Measurements from ENCODE around the gene OTUD3. TPM values are rescaled to one million over a fixed set of nuclear protein-coding genes. Genes with fewer than 3 reads are reported as not detected.

OTUD3 gene
- total and polyA plus RNA-seq, 9 of the 15 experiments (the other 6 are each of a cell fraction or from before 2014, with no cell fraction given): 2.0 to 16.6 (median 11.0) TPM

DNA sequence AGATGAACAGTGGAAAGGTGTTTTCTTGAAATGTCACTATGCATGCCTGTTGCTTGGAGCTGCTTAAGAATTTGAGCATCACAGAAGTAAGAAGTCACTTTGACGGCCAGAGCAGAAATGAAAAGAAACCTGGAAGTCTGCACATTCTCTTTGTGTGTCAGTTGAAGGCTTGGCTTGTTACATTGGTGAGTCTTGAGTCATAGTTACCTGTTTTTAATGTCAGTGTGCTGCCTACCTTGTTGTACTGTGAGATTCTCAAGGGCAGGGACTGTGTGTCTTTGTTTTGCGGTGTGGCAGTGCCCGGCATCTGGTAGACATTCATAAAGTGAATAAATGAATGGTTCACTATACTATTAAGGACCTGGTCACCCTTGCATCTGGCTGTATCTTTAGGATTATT lies 9.9 kb downstream of the OTUD3 start:
- Histone ChIP-seq H3K27me3 (ENCODE audit: control insufficient read depth in 2 of 2, insufficient read depth in 2 of 2, low read length in 2 of 2) (no peaks in the 10 kb centered on the region), H3K9ac (ENCODE audit: insufficient read depth in 1 of 2, low read depth in 2 of 2, low read length in 2 of 2) (no peak overlapping the region), H3K27ac (ENCODE audit: extremely low read depth, low read depth, low read length) (no peak overlapping the region), H3K79me2 (ENCODE audit: control insufficient read depth, insufficient read depth, low read length) (peaks cover 41% of the 10 kb centered on the region), H3K9me1 (ENCODE audit: control insufficient read depth, insufficient read depth, low read length) (no peaks in the 10 kb centered on the region), H3K4me3 (no peak overlapping the region), H3K36me3 (ENCODE audit: control insufficient read depth, insufficient read depth, low read length) (peaks cover 84% of the 10 kb centered on the region), H3K4me1 (replicated peaks in 1 of 2; ENCODE audit: control insufficient read depth in 2 of 2, insufficient read depth in 2 of 2, low read length in 2 of 2) (no peaks in the 10 kb centered on the region), H3K9me3 (replicated peaks; ENCODE audit: control insufficient read depth, insufficient read depth, low read depth, low read length) (no peaks in the 10 kb centered on the region), H2AFZ (ENCODE audit: low read depth, low read length) (no peak overlapping the region), H4K20me1 (replicated peaks; ENCODE audit: control insufficient read depth, insufficient read depth, low read length) (0 out of 2 replicates have a peak, but pooled peaks cover 18% of the 10 kb centered on the region), H3K4me2 (ENCODE audit: insufficient read depth, low read length) (no peak overlapping the region)
- POLR2A ChIA-PET: interaction anchor here (1.7 kb wide), 1 partner anchor 10 kb away, joined by 7 read pairs; the partner anchor contains the start of gene OTUD3
- in situ Hi-C loops (cut with MboI) (no loop called here), intact Hi-C loops (cut with micrococcal nuclease) (no loop called here)
- WGBS (ENCODE audit: insufficient coverage, low coverage, missing lambda C conversion rate): 93% methylated on average over 3 of the region's 3 CpGs
- no peak for DNase-seq (ENCODE audit: extremely low read depth in 1 of 4, low spot score in 3 of 4)
- CTCF ChIA-PET (ENCODE audit: low intra/inter-chr PET ratio): no interaction called here
- FAIRE-seq: no peak
- ATAC-seq: no peak
- BruUV-seq (replicated peaks): no TSS peak
- TF ChIP-seq ZNF134 (CRISPR knock-in tag; conservative IDR thresholded peaks at IDR 0.05) (no peak), SMARCE1 (IDR thresholded peaks at IDR 0.05) (no peak), MAFF (IDR thresholded peaks at IDR 0.05; ENCODE audit: low read length) (no peak), POLR2G (IDR thresholded peaks at IDR 0.05; ENCODE audit: low read depth, low read length) (no peak), ZNF75A (CRISPR knock-in tag; IDR thresholded peaks at IDR 0.05) (no peak), ZNF324 (CRISPR knock-in tag; IDR thresholded peaks at IDR 0.05) (no peak), MXI1 (IDR thresholded peaks at IDR 0.05; ENCODE audit: low read depth, low read length) (no peak), CBX1 (IDR thresholded peaks at IDR 0.05; ENCODE audit: low read depth) (no peak), SMAD3 (CRISPR knock-in tag; conservative IDR thresholded peaks at IDR 0.05) (no peak), DNMT1 (IDR thresholded peaks at IDR 0.05) (no peak), RHOXF2B (CRISPR knock-in tag; conservative IDR thresholded peaks at IDR 0.05) (no peak), DPF2 (IDR thresholded peaks at IDR 0.05) (no peak), TBP (optimal IDR thresholded peaks at IDR 0.05; ENCODE audit: low read depth, low read length) (no peak), CHD2 (IDR thresholded peaks at IDR 0.05; ENCODE audit: low read depth, low read length) (no peak), SRSF9 (IDR thresholded peaks at IDR 0.05; ENCODE audit: borderline replicate concordance, low read depth, low read length) (no peak)
- TF ChIP-seq, protein P1, sequence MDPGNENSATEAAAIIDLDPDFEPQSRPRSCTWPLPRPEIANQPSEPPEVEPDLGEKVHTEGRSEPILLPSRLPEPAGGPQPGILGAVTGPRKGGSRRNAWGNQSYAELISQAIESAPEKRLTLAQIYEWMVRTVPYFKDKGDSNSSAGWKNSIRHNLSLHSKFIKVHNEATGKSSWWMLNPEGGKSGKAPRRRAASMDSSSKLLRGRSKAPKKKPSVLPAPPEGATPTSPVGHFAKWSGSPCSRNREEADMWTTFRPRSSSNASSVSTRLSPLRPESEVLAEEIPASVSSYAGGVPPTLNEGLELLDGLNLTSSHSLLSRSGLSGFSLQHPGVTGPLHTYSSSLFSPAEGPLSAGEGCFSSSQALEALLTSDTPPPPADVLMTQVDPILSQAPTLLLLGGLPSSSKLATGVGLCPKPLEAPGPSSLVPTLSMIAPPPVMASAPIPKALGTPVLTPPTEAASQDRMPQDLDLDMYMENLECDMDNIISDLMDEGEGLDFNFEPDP (CRISPR knock-in tag; IDR thresholded peaks at IDR 0.05): no peak
- TF ChIP-seq, protein P2, sequence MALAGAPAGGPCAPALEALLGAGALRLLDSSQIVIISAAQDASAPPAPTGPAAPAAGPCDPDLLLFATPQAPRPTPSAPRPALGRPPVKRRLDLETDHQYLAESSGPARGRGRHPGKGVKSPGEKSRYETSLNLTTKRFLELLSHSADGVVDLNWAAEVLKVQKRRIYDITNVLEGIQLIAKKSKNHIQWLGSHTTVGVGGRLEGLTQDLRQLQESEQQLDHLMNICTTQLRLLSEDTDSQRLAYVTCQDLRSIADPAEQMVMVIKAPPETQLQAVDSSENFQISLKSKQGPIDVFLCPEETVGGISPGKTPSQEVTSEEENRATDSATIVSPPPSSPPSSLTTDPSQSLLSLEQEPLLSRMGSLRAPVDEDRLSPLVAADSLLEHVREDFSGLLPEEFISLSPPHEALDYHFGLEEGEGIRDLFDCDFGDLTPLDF (CRISPR knock-in tag; IDR thresholded peaks at IDR 0.05): no peak
- TF ChIP-seq, protein P3, sequence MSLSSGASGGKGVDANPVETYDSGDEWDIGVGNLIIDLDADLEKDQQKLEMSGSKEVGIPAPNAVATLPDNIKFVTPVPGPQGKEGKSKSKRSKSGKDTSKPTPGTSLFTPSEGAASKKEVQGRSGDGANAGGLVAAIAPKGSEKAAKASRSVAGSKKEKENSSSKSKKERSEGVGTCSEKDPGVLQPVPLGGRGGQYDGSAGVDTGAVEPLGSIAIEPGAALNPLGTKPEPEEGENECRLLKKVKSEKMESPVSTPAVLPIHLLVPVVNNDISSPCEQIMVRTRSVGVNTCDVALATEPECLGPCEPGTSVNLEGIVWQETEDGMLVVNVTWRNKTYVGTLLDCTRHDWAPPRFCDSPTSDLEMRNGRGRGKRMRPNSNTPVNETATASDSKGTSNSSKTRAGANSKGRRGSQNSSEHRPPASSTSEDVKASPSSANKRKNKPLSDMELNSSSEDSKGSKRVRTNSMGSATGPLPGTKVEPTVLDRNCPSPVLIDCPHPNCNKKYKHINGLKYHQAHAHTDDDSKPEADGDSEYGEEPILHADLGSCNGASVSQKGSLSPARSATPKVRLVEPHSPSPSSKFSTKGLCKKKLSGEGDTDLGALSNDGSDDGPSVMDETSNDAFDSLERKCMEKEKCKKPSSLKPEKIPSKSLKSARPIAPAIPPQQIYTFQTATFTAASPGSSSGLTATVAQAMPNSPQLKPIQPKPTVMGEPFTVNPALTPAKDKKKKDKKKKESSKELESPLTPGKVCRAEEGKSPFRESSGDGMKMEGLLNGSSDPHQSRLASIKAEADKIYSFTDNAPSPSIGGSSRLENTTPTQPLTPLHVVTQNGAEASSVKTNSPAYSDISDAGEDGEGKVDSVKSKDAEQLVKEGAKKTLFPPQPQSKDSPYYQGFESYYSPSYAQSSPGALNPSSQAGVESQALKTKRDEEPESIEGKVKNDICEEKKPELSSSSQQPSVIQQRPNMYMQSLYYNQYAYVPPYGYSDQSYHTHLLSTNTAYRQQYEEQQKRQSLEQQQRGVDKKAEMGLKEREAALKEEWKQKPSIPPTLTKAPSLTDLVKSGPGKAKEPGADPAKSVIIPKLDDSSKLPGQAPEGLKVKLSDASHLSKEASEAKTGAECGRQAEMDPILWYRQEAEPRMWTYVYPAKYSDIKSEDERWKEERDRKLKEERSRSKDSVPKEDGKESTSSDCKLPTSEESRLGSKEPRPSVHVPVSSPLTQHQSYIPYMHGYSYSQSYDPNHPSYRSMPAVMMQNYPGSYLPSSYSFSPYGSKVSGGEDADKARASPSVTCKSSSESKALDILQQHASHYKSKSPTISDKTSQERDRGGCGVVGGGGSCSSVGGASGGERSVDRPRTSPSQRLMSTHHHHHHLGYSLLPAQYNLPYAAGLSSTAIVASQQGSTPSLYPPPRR (CRISPR knock-in tag; IDR thresholded peaks at IDR 0.05; ENCODE audit: borderline replicate concordance): no peak
